Activated CD4-positive, alpha-beta T cell treated with anti-CD3 and anti-CD28 coated beads for 48 hours (primary cell): ENCODE results near the gene ZNF260.
A peak's percentile ranks its signal among the peaks of the same experiment; 100 is the strongest.
"Not testable (repeated sequence)": the region's sequence is repeated elsewhere in the genome, so short reads cannot be mapped to it uniquely, and the experiment has no call there.

ENCODE experiments used
- DNase-seq: peaks from one replicate; pipeline ENCODE4 v3.0.0-alpha.2; 2020

Gene ZNF260

GRCh38 chr19:36528194-36528920 is at the start of gene ZNF260:
Gene ZNF260, minus strand, starts transcription at chr19:36528271. Its CDS starts 13,033 bp downstream, at chr19:36515238.
- peak; percentile 95 for DNase-seq

- no peak for DNase-seq
Measured at GRCh38 chr19:36577271-36577996, 49.4 kb upstream of the ZNF260 start.

GRCh38 chr19:36574741-36575140 is 46.7 kb upstream of the ZNF260 start:
- DNase-seq: no peak

GRCh38 chr19:36573895-36574720 is 46.0 kb upstream of the ZNF260 start:
- no peak for DNase-seq

- DNase-seq: peak; percentile 88
Measured at GRCh38 chr19:36573020-36573894, 45.2 kb upstream of the ZNF260 start, which contains the start of gene ZNF529. Gene ZNF529, minus strand, starts transcription at chr19:36573292. Its CDS starts 946 bp downstream, at chr19:36572346.

GRCh38 chr19:36572593-36573019 is 44.5 kb upstream of the ZNF260 start:
- no peak for DNase-seq

- DNase-seq: no peak
Measured at GRCh38 chr19:36564391-36564790, 36.3 kb upstream of the ZNF260 start.

GRCh38 chr19:36547001-36547732 is 19.1 kb upstream of the ZNF260 start:
- DNase-seq: no peak

- peak; percentile 50 for DNase-seq
Measured at GRCh38 chr19:36528921-36529518, 949 bp upstream of the ZNF260 start.

- DNase-seq: no peak
Measured at GRCh38 chr19:36527873-36528193, 238 bp downstream of the ZNF260 start.

- no peak for DNase-seq
Measured at GRCh38 chr19:36527341-36527740, 730 bp downstream of the ZNF260 start.

GRCh38 chr19:36526581-36526980 is 1.5 kb downstream of the ZNF260 start:
- no peak for DNase-seq

GRCh38 chr19:36524617-36525016 is 3.5 kb downstream of the ZNF260 start:
- DNase-seq: no peak

GRCh38 chr19:36514012-36514612 is 14.0 kb downstream of the ZNF260 start:
- DNase-seq: no peak

- no peak for DNase-seq
Measured at GRCh38 chr19:36508325-36508724, 19.7 kb downstream of the ZNF260 start.

- DNase-seq: no peak
Measured at GRCh38 chr19:36501973-36502372, 26.1 kb downstream of the ZNF260 start.

- no peak for DNase-seq
Measured at GRCh38 chr19:36497001-36497400, 31.1 kb downstream of the ZNF260 start.

- peak; percentile 48 for DNase-seq
Measured at GRCh38 chr19:36492689-36493453, 35.2 kb downstream of the ZNF260 start.

- DNase-seq: not testable (repeated sequence)
Measured at GRCh38 chr19:36490846-36491245, 37.2 kb downstream of the ZNF260 start.

- peak; percentile 78 for DNase-seq
Measured at GRCh38 chr19:36489920-36490415, 38.1 kb downstream of the ZNF260 start.
